ENCODE measurements around the gene KRT34.

DNA sequence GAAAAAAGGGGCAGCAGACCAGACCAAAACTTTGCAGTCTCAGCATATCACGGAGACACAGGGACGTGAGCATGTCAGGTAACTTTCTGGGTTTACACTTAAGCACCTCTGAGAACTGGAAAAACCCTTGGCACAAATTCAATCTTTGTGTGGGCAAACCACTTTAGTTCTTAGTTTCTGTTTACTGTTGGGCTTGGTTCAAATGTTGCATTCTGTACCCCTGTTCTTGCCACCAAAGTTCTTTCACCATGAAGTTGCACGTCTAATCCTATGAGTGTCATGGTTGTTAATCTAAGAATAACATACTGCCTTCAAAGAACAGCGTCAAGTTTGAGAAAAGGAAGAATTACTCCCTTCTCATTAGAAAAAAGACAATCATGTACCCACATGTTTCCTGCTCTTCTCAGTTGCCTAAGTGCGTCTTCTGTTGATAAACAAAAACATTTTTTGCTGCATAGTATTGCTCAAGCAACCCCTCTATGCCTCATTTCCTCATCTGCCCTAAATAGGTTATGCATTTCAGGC lies 43.1 kb downstream of the KRT34 start:
- TF ChIP-seq, protein P1, sequence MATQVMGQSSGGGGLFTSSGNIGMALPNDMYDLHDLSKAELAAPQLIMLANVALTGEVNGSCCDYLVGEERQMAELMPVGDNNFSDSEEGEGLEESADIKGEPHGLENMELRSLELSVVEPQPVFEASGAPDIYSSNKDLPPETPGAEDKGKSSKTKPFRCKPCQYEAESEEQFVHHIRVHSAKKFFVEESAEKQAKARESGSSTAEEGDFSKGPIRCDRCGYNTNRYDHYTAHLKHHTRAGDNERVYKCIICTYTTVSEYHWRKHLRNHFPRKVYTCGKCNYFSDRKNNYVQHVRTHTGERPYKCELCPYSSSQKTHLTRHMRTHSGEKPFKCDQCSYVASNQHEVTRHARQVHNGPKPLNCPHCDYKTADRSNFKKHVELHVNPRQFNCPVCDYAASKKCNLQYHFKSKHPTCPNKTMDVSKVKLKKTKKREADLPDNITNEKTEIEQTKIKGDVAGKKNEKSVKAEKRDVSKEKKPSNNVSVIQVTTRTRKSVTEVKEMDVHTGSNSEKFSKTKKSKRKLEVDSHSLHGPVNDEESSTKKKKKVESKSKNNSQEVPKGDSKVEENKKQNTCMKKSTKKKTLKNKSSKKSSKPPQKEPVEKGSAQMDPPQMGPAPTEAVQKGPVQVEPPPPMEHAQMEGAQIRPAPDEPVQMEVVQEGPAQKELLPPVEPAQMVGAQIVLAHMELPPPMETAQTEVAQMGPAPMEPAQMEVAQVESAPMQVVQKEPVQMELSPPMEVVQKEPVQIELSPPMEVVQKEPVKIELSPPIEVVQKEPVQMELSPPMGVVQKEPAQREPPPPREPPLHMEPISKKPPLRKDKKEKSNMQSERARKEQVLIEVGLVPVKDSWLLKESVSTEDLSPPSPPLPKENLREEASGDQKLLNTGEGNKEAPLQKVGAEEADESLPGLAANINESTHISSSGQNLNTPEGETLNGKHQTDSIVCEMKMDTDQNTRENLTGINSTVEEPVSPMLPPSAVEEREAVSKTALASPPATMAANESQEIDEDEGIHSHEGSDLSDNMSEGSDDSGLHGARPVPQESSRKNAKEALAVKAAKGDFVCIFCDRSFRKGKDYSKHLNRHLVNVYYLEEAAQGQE (IDR thresholded peaks at IDR 0.05; ENCODE audit: insufficient read depth in 1 of 2, low read depth in 2 of 2, low read length in 2 of 2) = no peak
- TF ChIP-seq TAF1 (IDR thresholded peaks at IDR 0.05; ENCODE audit: borderline replicate concordance, insufficient read depth, low read length) = no peak
